ENCODE data around the gene DHX16.

The DHX16 gene

DNA sequence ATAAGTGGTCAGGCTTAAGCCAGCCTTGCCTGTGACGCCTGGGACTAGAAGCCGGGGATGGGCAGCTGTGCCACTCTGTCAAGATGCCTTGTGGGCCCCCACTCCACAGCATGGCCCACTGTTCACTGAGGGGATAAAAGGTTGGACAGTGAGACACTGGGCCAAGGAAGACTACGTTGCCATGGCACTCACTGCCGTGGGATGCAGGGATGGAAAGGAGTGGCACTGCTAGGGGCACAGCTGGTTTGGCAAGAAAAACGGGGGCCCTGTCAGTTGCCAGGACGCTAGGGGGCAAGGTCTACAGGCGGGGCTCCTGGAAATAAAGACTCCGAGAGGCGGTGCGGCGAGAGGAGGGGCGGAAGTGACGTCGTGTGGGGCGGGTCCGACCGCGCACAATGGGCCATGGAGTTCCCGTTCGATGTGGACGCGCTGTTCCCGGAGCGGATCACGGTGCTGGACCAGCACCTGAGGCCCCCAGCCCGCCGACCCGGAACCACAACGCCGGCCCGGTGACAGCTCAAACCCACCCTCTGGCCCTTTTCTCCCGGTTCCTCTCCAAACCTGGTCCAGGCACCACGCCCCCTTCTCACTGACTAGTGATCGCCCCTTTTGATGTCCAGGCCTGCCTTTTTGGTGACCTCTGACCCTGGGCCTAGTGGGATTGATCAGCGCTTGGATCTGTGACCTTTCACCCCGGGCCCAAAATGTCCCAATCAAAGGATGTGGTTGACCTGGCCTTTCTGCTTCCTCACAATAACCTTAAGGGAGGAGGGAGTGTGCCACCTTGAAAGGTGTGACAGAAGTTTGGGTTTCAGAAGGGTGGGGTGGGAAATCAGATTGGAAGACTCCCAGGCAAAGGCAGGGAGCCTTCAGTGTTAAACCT is 46.1 kb downstream of the DHX16 start, which contains the start of gene ATAT1:
TSS of gene ATAT1 (plus strand) at position 391 of the 883 bp plus-strand sequence.
- DNase-seq: no peak

DNA sequence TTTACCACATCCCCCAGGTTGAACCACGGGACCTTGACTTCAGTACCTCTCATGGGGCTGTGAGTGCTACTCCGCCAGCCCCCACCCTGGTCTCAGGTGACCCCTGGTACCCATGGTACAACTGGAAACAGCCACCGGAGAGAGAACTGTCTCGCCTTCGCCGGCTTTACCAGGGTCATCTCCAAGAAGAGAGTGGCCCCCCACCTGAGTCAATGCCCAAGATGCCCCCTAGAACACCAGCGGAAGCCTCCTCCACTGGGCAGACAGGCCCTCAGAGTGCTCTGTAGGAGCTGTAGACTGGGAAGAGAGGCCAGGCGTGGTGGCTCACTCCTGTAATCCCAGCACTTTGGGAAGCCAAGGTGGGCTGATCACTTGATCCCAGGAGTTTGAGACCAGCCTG is 47.3 kb downstream of the DHX16 start:
- no peak for DNase-seq

DNA sequence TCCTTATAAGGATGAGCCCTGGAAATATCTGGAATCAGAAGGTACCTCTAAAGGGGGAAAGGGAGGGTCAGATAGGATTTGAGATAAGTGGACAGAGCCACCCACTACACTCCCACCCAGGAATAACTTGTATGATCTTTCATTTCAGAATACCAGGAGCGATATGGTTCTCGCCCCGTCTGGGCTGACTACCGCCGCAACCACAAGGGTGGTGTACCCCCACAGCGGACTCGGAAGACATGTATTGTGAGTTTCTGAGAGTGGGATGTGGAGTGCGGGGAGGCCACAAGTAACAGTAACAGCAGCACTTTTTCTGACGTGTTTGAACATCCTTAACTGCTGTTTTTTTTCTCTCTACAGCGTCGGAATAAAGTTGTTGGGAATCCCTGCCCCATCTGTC is 53.2 kb downstream of the DHX16 start:
- no peak for DNase-seq

DNA sequence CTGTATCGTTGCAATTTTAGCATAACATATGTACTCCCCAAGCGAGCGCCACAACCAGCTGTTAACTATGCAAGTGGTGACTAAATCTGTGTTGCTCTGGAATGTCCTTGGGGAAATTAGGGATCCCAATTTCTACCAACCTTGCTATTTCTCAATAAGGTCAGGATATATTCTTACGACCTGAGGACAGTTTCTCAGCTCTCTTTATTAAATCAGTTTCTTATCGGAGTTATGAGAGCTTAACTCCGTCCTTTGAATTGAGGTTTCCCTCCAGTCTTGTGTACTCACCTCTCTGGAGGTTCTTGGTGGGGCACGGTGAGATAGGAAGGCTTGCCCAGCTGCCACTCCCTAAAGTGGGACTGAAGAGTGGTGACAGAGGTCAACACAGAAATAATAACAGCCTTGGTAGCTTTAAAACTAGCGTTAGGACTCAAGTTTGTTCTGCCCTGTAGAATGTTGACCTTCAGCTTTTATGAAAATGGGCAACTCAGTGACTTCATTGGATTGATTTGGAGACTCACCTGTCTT is 54.5 kb downstream of the DHX16 start:
- DNase-seq: no peak

DNA sequence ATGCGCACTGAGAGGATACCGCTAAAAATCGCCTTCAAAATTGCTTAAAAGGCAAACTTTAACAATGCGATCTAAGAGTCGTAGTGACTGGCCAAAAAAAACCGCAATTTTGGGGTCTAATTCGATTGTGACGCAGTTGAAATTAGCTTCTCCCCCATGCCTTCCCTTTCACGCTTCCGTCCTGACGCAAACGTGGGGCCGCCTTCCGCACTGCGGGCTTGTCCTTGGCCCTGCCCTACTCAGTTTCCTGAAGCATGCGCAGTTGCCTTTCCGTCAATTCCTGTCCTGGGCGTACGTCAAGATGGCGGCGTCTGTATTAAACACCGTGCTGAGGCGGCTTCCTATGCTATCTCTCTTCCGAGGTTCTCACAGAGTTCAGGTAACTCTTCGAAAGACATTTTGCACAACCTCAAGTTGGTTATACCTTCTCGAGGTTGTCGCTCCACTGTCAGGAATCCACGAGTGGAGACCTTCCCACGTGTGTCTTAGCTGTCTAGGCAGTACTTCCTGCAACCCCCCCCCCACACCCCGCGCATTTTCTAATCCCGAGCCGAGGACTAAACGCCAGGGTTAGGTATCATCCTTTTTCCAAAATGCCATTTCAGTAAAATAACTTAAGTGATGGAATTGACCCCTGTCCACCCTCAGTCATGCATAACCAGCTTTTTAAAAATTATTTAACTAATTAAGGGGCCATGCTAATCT is 55.1 kb downstream of the DHX16 start, which contains the start of gene MRPS18B:
TSS of gene MRPS18B (plus strand) at position 276 of the 705 bp plus-strand sequence. CDS start at position 302, 26 bp downstream.
- peak; percentile 89 for DNase-seq

DNA sequence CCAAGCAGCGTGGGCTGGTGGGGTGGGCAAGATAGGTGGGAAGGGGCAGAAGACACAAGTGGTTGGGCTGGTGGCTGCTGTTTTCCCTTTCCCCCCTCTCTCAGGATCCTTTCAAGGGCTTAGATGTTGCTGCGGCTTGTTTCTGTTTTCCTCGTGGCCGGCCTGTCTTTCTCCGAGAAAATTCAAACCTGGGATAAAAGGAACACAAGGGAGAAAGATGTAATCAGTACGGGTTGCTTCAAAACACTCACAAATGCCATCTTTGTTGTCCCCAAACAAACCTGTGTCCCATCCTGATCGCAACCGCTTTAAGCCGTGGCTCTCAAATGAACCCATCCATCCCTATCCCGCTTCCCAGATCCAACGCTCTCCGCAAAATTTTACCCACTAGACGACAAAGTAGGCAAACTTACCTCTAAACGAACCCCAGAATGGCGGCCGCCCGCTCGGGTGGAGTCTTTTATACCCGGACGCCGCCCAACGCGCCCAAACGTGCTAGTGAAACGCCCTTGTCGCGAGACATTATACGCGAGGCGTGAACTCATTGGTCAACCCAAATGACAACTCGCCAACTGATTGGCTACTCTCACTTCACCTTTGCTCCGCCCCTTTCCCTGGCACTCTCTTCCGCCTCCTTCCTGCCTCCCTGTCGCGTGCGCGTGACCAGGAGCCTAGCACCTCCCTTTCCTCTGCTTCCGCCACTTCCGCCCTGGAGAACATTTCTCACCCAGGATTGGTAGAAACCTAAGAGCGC is 55.8 kb downstream of the DHX16 start, which contains the start of gene PPP1R10:
TSS of gene PPP1R10 (minus strand) at position 433 of the 754 bp plus-strand sequence. CDS start 7,299 bp downstream, outside the sequence.
- DNase-seq: peak; percentile 98

DNA sequence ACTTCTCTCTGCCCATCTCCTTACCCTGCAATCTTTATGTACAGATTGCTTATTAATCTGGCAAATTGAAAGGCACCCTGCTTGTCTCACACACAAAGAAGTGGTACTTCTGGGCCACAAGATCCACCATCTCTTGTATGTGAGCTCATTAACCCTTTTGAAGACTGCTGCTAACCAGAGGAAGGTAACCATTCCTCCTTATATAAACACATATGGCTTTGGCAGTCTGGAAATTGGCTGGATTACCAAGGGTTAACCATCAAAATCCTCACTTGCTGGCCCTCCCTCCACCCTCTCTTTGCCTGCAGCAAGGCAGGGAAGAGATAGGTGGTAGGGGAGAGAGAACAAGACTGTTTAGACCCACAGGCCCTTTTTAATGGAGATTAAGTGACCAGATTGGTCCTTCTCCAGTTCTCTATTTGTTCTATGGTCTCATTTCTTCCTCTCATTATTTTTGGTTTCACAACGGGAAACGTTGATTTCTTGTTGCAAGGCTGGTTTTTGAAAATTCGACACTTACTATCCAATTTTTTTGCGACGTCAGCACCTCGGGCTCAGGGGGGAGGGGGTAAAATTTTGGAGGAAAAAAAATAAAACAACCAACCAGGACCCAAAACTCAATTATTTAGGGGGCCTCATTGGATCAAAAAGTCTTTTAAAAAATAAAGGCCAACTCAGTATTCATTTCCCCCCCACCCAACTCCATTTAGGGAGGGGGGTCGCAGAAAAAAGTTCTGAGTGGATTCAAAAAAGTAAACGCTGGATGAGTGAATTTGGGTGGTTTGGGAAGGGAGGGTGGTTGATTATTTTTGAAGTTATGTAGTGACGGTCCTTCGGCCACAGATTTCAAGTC is 56.6 kb downstream of the DHX16 start:
- DNase-seq: peak; percentile 8

DNA sequence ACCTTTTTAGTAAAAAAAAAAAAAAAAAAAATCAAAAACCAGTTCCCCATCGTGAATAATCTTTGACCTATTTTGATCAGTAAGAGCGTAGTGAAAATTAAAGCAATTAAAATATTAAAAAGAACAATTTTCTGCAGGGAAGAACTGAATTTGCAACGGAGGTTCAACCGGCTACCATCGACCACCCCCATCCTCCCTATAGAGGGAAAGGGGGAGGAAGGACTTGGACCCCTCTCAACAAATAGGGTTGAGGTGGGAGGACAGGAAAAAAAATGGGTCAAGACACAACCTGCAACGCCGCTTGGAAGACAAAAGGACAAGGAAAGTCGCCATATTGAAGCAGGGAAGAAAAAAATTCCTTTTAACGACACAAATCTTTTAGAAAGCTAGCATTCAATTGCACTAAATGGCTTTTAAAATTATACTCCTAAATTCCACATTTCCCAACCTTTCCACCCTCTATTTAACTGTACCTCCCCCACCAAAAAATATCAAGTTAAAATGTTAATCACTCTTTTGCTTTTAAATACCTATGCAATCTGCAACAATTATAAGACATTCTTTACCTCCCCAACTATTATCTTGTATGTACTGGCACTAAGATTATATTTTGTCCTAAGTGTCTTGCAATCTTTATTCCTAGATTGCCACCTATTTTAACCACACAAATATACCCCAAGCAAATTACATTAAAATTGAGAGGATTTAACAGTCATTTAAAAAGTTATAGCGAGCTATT is 57.4 kb downstream of the DHX16 start:
- peak; percentile 51 for DNase-seq

DNA sequence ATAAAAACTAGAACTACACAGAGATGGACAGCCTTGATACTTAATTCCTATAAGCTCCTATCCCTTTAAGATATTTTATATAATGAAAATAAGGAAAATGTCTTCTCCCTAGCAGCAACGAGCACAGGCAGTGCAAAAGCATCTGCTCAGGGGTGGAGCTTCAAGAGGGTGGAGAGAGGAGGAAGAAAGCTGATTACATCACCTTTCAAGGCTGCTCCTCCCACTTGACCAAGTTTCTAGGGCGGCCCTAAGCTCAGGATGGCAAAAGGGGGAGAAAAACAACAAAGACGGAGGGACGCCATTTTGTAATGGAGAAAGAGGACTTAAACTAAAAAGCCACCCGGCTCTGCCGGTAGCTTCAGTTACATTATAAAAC is 58.0 kb downstream of the DHX16 start:
- DNase-seq: peak; percentile 90

DNA sequence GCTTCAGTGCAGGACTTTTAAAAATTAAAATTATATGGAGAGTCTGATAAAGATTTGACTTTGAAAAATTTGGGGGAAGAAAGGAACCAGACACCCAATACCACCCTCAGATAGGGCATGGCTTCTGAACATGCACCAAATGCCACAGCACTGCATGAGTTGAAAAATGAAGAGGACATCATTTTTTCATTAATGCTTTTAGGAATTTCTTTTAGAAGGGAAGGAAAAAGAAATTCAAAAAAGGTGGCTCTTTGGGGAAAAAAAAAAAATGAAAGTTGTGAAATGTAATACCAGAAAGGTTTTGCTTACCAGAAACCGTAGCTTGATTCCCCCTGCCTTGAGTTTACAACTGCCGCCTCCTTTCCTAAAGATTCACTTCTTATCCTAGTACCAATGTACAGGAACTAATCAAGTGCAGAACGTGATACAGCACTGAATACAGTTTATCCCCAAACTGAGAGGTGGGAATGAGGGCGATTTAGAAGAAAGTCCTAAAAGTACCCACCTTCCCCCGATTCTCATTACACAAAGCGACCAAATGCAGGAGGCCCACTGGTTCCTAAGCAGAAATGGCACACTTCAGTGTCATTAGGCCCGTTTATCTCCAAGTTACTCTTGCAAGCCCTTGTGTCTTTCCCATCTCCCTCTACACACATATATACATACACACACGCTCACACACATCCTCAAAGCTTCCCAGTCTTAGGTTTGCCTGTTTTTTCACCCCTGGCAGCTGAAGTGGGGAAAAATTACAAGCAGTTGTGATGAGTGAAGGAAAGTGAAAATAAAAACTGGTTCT is 58.6 kb downstream of the DHX16 start:
- DNase-seq: no peak

DNA sequence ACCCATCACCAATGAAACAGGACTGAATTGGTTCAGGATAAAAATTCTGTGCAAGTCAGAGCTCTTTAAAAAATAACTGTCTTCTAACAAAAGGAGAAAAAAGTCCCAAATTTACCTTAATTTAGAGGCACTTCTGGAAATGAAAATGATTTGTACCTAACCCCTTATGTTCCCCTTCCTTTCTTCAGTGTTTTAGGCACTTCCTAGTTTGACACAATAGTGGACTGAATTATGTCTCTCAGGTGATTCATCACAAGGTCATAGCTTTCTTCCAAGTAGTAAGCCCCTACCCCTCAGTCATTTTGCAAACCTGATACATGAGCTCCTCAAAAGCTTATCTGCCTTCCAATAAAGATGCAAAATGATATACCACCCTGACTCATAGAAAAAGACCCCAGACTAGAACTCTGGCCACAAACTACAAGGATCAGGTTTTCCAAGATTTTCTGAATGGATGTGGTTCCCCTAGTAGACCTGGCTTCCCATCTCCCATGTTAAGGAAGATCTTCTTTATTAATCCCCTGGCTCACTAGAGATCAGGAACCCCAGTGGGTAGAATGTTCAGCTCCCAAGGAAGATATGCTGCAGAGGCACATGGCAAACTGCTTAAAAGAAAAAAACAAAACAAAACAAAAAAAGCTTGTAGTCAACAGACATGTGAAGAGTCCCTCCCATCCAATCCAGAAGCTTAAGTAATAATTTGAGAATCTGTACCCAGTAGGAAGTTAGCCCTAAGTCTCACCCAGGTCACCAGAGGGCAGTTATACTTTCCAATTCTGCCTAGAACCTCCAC is 59.4 kb downstream of the DHX16 start:
- no peak for DNase-seq

DNA sequence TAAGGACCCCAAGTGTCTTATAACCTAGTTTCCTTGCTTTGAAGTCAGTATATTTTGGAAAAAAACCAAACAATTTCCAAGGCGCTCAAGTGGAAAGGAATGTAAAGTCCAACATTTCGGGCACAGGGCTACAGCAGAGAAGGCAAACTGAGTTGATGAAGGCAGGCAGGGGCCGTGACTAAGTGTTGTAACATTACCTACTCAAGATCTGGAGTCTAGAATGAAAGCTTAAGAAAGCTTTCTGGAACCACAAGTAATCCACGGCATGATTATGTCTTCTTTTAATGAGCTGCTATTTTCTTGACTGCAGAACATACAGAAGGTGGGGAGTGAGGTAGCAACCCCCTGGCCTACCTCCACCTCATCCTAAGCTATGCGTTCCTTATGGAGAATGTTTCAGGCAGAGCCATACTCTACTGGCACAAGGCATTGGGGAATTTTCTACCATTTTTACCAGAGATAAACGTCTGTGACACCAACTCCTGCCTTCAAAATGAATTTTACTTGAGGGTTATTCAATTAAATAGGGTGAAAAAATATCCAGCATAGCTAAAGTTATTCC is 60.0 kb downstream of the DHX16 start:
- no peak for DNase-seq

DNA sequence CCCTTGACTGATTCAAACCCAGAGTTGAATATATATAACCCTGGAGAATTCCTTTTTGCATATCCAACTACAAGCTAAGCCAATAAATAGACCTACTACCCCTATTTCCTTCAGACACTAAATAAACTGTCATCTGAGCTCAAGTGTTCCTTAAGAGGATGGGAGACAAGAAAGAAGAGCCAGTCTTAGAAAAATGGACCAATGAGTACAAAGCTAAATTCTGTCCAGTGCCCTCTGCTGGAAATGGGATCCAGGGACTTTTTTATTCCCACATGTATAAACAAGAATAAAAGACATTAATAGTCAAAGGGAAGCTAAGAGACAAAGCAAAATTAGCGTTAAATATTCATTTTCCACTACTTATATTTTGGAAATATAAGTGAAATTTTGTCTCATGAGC is 60.6 kb downstream of the DHX16 start:
- no peak for DNase-seq

DNA sequence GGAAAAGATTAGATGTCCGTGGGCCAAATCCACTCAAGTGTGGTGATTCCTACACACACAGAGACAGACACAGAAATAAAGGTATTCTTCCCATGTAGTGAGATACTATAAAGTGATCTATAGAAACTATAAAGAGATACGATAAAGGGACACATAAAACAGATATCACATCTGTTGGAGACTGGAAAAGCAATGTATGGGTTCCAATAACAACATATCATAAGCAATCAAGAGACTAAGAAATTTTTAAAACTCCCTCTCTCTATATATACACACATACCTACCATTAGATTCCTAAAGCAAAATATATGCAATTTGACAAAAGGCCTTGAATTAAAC is 61.0 kb downstream of the DHX16 start:
- no peak for DNase-seq

DNA sequence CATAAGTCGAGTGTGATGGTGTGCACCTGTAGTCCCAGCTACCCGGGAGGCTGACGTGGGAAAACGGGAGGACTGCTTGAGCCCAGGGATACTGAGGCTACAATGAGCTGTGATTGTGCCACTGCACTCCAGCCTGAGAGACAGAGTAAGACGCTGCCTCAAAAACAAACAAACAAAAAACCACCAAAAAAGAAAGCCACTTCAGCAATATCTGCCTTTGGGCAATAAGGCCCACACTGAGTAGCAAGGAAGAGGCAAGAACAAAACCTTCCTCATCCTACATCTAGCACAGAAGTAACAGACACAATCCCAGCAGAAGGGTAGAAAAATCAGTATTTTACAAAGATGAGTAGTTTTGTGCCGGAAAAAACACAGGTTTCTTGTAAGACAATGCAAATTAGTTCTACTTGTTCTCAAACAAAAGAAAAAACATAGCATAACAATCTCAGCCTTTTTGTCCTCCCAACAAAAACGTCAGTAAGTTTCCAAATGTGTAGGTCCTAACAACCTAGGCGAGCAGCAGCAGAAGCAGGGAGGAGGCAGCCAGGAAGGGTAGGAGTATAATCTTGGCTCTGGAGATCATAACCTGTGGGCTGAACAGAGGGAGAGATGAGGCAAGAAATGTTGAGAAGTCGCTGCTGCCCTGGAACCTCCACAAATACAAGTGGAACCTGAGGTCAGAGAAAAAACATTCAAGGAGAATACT is 61.5 kb downstream of the DHX16 start:
- DNase-seq: no peak

DNA sequence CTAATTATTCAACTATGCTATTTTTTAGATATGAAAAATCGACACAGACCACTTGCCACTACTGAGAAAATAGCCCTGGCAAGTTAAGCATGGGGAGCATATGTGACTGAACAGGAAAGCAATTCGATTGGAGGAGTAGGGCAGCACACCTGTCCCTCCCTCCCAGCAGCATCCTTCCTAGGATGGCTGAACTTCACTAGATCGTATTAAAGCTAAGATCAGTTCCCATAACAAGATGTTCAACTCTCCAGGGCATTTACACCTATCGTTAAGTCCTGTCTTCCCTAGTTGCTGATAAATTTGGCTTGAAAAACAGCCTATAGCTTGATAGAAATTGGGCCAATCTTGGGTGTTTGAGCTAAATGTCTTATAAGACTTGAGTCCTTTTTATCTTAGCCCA is 62.7 kb downstream of the DHX16 start:
- no peak for DNase-seq

DNA sequence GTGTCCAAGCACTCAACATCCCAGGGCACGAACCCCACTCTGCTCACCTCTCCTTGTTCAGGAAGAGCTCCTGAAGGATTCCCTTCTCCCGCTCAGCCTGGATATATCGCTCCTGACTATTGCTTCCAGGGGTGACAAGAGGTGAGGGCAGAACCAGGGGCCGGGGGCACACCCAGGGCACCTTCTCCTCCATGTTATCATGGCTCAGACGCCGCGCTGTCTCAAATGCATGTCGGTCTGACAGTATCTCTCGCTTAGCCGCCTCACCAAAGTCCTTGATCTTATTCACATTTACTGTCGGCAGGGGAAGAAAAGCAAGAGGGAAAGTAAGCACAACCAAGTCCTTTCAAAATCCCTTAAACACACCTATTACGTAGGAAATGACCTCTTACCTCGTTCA is 68.8 kb downstream of the DHX16 start:
- no peak for DNase-seq

Data from NCI-H2081 treated with DMSO at 0.1 percent for 48 hours (cell line).